Smooth muscle cell (in vitro differentiated cells): ENCODE results near the gene FGFRL1. TPM values are rescaled to one million over a fixed set of nuclear protein-coding genes. Genes with fewer than 3 reads are reported as not detected.
"Not testable (repeated sequence)": the region's sequence is repeated elsewhere in the genome, so short reads cannot be mapped to it uniquely, and the experiment has no call there.

Experiments used
- DNase-seq: peaks from one replicate; lab custom pipeline; 2025; ENCODE audit not compliant: unreplicated experiment; lab: John Stamatoyannopoulos, UW
- H2AFZ ChIP-seq: fragments of 200-600 bp; sonication (generic); 2 replicates; pipeline ENCODE4 v1.6.0; 2016; ENCODE audit warnings: antibody characterized with exemption, low read depth, mild to moderate bottlenecking
- H3F3A ChIP-seq: fragments of 200-600 bp; sonication (generic); 2 replicates; pipeline ENCODE4 v1.6.0; 2017; ENCODE audit warnings: antibody characterized with exemption, low read depth
- H3K27ac ChIP-seq: fragments of 200-600 bp; sonication (generic); 2 replicates; pipeline ENCODE4 v1.5.1; 2016; ENCODE audit warnings: low read depth, mild to moderate bottlenecking
- H3K27me3 ChIP-seq: fragments of 200-600 bp; sonication (generic); 2 replicates; pipeline ENCODE4 v1.6.1; 2016; ENCODE audit warnings: low read depth, mild to moderate bottlenecking
- H3K36me3 ChIP-seq: fragments of 200-600 bp; sonication (generic); 2 replicates; pipeline ENCODE4 v1.5.1; 2016; ENCODE audit warnings: low read depth
- H3K4me1 ChIP-seq: fragments of 200-600 bp; sonication (generic); 2 replicates; pipeline ENCODE4 v1.5.1; 2016; ENCODE audit warnings: low read depth
- H3K4me2 ChIP-seq: fragments of 200-600 bp; sonication (generic); 2 replicates; pipeline ENCODE4 v1.6.0; 2016; ENCODE audit warnings: mild to moderate bottlenecking
- H3K4me3 ChIP-seq: fragments of 200-600 bp; sonication (generic); 2 replicates; pipeline ENCODE4 v1.5.1; 2016; ENCODE audit warnings: mild to moderate bottlenecking
- H3K79me2 ChIP-seq: fragments of 200-600 bp; sonication (generic); 2 replicates; pipeline ENCODE4 v1.6.0; 2016; ENCODE audit warnings: low read depth, mild to moderate bottlenecking
- H3K9ac ChIP-seq: fragments of 200-600 bp; sonication (generic); 2 replicates; pipeline ENCODE4 v1.6.0; 2016; ENCODE audit warnings: low read depth
- H3K9me3 ChIP-seq: fragments of 200-600 bp; sonication (generic); replicated peaks from 2 replicates; pipeline ENCODE4 v1.5.1; 2016; ENCODE audit warnings: low read depth
- H4K20me1 ChIP-seq: fragments of 200-600 bp; sonication (generic); 2 replicates; pipeline ENCODE4 v1.6.0; 2016; ENCODE audit warnings: low read depth
- WGBS: methylation state at CpG from one replicate; pipeline ENCODE4 v1.1.7; 2016; ENCODE audit warnings: low lambda C conversion rate; 5-methylcytosine and 5-hydroxymethylcytosine counted together
- polyA plus RNA-seq: library from polyadenylated mRNA; unstranded; fragments of >200 nt; fragmentation: Nextera tagmentation; extraction: Ambion mirVana; gene quantifications from 2 replicates; pipeline ENCODE4 v1.2.1, GENCODE V29; 2016
- total RNA-seq: library from RNA; depleted of rRNA; stranded (reverse); fragments of >200 nt; gene quantifications from 2 replicates; pipeline ENCODE4 v1.2.3, GENCODE V29; 2014
- TF ChIP-seq, protein P1 (sequence below): fragments of 200-600 bp; sonication (generic); IDR thresholded peaks from 2 replicates; pipeline ENCODE4 v1.5.1; 2017; ENCODE audit warnings: borderline replicate concordance, mild to moderate bottlenecking, antibody characterized with exemption; ENCODE audit not compliant: insufficient read depth, poor library complexity, severe bottlenecking

Gene FGFRL1
- total and polyA plus RNA-seq, 2 experiments from 2014 or later = 16.1 to 30.7 TPM

DNA sequence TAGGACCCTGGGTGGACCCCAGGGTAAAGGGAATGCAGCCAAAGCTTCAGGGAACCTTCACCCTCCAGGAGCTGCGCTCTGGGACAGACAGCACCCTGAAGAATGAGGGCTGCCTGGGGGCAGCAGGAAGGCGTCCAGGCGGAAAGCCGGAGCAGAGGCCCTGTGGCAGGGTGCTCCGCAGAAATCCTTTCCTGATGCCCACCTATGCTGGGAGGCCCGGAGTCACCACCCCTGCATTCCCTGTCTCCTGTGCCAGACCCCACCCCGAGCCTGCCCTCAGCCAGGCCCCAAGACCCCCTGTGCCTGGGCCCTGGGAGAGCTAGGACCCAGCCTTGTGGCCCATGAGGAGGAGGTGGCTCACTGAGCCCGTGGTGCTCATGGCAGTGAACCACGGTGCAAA is 36.8 kb upstream of the FGFRL1 start:
- no peak for DNase-seq
- Histone ChIP-seq H3F3A (no peaks in the 10 kb centered on the region), H3K79me2 (peaks cover 7% of the 10 kb centered on the region), H3K4me1 (peaks cover 5% of the 10 kb centered on the region), H3K36me3 (no peaks in the 10 kb centered on the region), H3K4me2 (no peak overlapping the region), H2AFZ (no peak overlapping the region), H3K27ac (no peak overlapping the region), H4K20me1 (peaks cover 31% of the 10 kb centered on the region), H3K27me3 (no peaks in the 10 kb centered on the region), H3K4me3 (no peak overlapping the region), H3K9me3 (no peaks in the 10 kb centered on the region), H3K9ac (no peak overlapping the region)
- 98% methylated on average over 8 of the region's 9 CpGs for WGBS
- TF ChIP-seq, protein P1, sequence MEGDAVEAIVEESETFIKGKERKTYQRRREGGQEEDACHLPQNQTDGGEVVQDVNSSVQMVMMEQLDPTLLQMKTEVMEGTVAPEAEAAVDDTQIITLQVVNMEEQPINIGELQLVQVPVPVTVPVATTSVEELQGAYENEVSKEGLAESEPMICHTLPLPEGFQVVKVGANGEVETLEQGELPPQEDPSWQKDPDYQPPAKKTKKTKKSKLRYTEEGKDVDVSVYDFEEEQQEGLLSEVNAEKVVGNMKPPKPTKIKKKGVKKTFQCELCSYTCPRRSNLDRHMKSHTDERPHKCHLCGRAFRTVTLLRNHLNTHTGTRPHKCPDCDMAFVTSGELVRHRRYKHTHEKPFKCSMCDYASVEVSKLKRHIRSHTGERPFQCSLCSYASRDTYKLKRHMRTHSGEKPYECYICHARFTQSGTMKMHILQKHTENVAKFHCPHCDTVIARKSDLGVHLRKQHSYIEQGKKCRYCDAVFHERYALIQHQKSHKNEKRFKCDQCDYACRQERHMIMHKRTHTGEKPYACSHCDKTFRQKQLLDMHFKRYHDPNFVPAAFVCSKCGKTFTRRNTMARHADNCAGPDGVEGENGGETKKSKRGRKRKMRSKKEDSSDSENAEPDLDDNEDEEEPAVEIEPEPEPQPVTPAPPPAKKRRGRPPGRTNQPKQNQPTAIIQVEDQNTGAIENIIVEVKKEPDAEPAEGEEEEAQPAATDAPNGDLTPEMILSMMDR = no peak

DNA sequence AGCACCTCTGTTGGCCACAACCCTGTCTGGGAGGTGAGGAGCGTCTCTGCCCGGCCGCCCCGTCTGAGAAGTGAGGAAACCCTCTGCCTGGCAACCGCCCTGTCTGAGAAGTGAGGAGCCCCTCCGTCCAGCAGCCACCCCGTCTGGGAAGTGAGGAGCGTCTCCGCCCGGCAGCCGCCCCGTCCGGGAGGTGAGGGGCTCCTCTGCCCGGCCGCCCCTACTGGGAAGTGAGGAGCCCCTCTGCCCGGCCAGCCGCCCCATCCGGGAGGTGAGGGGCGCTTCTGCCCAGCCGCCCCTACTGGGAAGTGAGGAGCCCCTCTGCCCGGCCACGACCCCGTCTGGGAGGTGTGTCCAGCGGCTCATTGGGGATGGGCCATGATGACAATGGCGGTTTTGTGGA is 35.4 kb upstream of the FGFRL1 start:
- not testable (repeated sequence) for H3K4me3 ChIP-seq, H3K27me3 ChIP-seq, DNase-seq, H3K27ac ChIP-seq, H3K79me2 ChIP-seq, H3K36me3 ChIP-seq, H2AFZ ChIP-seq, H3K4me1 ChIP-seq, H3F3A ChIP-seq, H3K9ac ChIP-seq, H3K9me3 ChIP-seq, H3K4me2 ChIP-seq
- WGBS = 97% methylated on average over 12 of the region's 25 CpGs
- peaks cover 18% of the 10 kb centered on the region for H4K20me1 ChIP-seq

DNA sequence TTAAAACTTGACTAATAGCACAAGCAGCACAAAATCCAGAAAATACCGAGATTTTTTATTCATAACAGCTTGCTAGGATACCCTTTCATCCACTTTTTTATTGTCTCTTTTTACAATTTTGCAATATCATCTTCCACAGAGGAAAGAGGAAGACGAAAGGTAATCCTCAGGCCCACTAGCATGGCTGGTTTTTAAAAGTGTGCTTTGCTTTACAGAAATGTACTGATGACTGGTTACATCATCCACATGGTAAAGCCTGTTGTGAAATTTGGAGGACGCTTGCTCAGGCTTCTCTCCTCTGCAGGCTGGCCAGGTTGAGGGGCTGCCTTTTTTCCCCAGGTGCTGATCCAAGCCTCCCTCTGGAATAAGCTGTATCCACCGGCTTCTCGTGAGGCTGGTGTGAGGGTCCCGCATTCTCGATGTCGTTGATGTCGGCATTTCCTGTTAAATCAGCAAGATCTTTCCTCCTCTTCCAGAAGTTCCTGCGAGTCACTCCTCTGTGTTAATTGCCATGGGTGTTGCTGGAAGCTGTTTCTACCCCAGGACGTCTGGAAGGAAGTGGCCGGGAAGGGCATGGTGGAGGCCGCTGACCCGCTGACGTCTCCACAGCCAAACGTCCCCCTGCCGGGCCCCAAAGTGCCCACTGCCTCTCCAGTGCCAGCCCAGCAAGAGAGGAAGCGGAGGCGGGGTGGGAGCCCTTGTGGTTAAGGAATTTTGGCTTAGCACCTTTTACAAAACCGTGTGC is 32.3 kb upstream of the FGFRL1 start:
- Histone ChIP-seq H3K27me3 (no peaks in the 10 kb centered on the region), H3K4me2 (peak overlapping the region; percentile 70), H3K4me3 (no peak overlapping the region), H3K9me3 (no peaks in the 10 kb centered on the region), H3K36me3 (no peaks in the 10 kb centered on the region), H3K27ac (peak overlapping the region; percentile 60), H3K79me2 (no peaks in the 10 kb centered on the region), H4K20me1 (no peaks in the 10 kb centered on the region), H2AFZ (peak overlapping the region; percentile 95), H3K9ac (peak overlapping the region; percentile 43), H3K4me1 (no peaks in the 10 kb centered on the region), H3F3A (no peaks in the 10 kb centered on the region)
- TF ChIP-seq, protein P1 = no peak
- DNase-seq = no peak
- WGBS = 23% methylated on average over 20 of the region's 20 CpGs

DNA sequence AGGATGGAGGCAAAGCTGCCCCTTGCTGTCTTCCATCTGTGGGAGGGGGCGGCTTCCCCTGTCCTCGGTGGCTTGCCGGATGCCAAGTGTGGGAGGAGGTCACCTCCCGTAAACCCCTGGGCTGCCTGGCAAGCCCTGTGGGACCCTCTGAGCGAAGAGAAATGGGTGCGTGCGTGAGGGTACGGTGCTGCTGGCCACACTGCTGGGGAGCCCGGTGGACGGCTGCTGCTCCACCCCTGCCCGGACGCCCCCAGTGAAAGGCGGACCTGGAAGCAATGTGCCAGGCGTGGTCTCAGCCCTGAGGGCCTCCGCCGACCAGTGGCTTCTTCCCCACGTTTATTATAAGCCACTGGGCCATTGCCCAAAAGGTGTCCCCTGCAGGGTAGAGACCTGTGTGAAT is 29.1 kb upstream of the FGFRL1 start:
- H3K9ac ChIP-seq = no peak overlapping the region
- H2AFZ ChIP-seq = no peak overlapping the region
- H3K4me1 ChIP-seq = peaks cover 18% of the 10 kb centered on the region
- WGBS = 92% methylated on average over 17 of the region's 17 CpGs
- H4K20me1 ChIP-seq = no peaks in the 10 kb centered on the region
- H3K79me2 ChIP-seq = no peaks in the 10 kb centered on the region
- no peak overlapping the region for H3K4me2 ChIP-seq
- H3K9me3 ChIP-seq = no peaks in the 10 kb centered on the region
- H3F3A ChIP-seq = no peaks in the 10 kb centered on the region
- no peak for DNase-seq
- no peak overlapping the region for H3K27ac ChIP-seq
- no peak overlapping the region for H3K4me3 ChIP-seq
- H3K36me3 ChIP-seq = no peaks in the 10 kb centered on the region
- H3K27me3 ChIP-seq = no peaks in the 10 kb centered on the region
- TF ChIP-seq, protein P1 = no peak
